ES-I3 (cell line): Measurements from ENCODE around the gene CD99.
"Not testable (repeated sequence)": the region's sequence is repeated elsewhere in the genome, so short reads cannot be mapped to it uniquely, and the experiment has no call there.

Experiments used
- H3K36me3 ChIP-seq: 2 replicates; pipeline ENCODE4 v1.6.1; 2013; ENCODE audit warnings: mild to moderate bottlenecking, low read length, control low read depth, moderate library complexity; ENCODE audit not compliant: insufficient read depth
- H3K4me1 ChIP-seq: 2 replicates; pipeline ENCODE4 v1.6.1; 2013; ENCODE audit warnings: mild to moderate bottlenecking, control low read depth, low read length; ENCODE audit not compliant: insufficient read depth
- H3K9ac ChIP-seq: 2 replicates; pipeline ENCODE4 v1.6.1; 2013; ENCODE audit warnings: low read depth, mild to moderate bottlenecking, low read length, moderate library complexity
- H3K9me3 ChIP-seq: 2 replicates; pipeline ENCODE4 v1.6.1; 2013; ENCODE audit warnings: mild to moderate bottlenecking, low read length, moderate library complexity; ENCODE audit not compliant: control insufficient read depth, insufficient read depth

CD99 gene

DNA sequence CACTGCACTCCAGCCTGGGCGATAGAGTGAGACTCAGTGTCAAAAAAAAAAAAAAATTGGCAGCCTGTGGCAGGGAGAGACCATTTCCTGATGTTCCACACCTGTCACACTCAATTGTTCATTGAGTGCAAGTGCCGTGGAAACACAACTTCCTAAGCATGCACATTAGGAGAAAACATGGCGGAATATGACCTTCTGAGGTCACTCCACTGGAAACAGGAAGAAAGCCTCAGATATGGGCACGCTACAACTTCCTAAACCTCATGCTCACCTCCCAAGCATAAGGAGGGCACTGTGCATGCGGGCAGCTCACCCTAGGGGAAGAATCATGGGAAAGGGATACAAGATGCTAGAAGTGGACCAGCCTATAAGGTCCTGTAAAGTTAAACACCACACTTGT, 28.5 kb upstream of the CD99 start:
- no peaks in the 10 kb centered on the region for H3K9me3 ChIP-seq
- no peak overlapping the region for H3K9ac ChIP-seq
- no peaks in the 10 kb centered on the region for H3K36me3 ChIP-seq
- H3K4me1 ChIP-seq, result no peaks in the 10 kb centered on the region

DNA sequence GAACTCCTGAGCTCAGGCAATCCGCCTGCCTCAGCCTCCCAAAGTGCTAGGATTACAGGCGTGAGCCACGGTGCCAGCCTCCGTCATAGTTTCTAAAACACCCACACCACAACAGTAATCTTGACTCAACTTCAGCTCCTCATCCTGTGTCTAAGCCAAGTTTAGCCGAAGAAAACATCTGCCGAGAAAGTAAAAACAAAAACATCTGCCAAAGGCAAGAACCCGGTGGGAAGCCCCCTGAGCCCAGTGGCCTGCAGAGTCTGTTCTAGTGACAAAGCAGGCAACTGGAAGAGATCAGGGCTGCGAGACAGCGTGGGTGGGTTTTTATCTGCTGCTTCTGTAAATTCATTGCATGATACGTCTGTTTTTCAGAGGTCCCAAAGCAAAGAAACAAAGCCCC, 26.6 kb upstream of the CD99 start:
- no peak overlapping the region for H3K9ac ChIP-seq
- no peaks in the 10 kb centered on the region for H3K36me3 ChIP-seq
- H3K4me1 ChIP-seq, result no peaks in the 10 kb centered on the region
- H3K9me3 ChIP-seq, result no peaks in the 10 kb centered on the region

DNA sequence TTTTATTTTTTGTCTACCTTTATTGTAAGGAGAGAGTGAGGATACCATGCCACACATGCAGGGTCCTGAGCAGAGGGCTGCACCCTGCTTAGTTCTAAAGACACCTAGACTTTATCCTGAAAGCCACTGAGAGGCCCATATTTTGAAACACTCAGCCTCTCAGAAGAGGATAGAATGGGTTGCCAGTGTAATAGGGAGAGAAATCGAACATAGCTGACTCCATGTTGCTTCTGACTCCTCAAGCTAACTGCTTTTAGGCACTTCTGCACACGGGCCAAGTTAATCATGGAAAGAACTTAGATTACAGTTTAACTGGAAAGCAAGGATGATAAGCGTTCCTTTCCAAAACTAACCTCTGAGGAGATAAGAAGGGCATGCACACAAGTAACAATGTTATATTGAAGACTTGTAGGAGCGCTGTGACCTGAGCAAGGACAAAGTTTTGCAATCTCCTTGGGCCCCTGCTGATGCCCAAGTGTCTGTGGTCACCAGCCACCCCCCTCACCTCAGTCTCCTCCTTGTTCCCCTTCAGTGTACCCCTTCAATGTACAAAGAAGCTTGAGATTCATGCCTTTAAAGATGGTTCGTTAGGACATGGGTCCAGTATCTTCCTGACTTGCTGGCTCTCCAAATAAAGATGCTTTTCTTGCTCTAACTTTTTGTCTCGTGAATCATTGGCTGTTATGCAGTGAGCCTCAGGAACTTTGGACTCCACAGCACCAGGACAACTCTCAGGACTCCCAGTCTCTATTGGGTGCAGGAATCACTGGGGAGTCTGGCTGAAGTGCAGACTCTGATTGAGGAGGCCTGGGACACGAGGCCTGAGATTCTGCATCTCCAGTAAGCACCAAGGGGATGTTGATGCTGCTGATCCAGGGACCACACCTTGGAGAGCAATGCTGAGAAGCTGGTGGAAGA, 25.4 kb upstream of the CD99 start:
- Histone ChIP-seq H3K9ac (no peak overlapping the region), H3K4me1 (no peaks in the 10 kb centered on the region), H3K9me3 (no peaks in the 10 kb centered on the region), H3K36me3 (no peaks in the 10 kb centered on the region)

DNA sequence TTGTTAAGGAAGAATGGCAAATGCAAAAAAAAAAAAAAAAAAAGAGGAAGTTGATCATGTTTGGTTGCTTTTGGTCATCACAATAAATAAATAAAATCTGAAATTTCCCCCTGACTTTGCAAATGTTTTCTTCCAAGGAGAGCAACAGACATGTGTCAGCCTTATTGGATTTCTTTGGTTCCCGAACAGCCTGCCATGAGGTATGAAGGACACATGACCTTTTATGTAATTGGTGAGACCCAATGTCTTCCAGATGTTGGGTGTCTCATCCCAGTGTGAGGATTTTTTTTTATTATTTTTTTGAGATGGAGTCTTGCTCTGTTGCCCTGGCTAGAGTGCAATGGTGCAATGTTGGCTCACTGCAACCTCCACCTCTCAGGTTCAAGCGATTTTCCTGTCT, 24.6 kb upstream of the CD99 start:
- H3K4me1 ChIP-seq, result no peaks in the 10 kb centered on the region
- no peaks in the 10 kb centered on the region for H3K36me3 ChIP-seq
- no peaks in the 10 kb centered on the region for H3K9me3 ChIP-seq
- H3K9ac ChIP-seq, result no peak overlapping the region

DNA sequence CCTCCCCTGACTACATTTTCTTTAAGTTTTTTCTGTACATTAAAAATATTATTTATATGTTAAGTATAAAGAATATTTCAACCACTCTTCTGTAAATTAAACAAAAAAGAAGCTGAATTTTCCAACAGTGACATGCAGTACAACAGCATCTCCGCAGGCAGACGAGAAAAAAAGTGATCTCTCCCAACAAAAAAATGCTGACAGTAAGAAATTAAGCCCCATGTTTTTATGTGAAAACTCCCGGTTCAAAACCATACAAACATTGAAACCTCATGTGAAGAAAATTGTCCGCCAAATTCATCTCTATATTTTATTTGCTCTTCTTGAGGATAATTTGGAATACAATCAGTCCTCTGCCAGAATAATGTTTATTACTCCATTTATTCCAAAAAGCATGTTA, 20.1 kb upstream of the CD99 start:
- H3K4me1 ChIP-seq, result no peaks in the 10 kb centered on the region
- no peaks in the 10 kb centered on the region for H3K36me3 ChIP-seq
- no peak overlapping the region for H3K9ac ChIP-seq
- H3K9me3 ChIP-seq, result no peaks in the 10 kb centered on the region

DNA sequence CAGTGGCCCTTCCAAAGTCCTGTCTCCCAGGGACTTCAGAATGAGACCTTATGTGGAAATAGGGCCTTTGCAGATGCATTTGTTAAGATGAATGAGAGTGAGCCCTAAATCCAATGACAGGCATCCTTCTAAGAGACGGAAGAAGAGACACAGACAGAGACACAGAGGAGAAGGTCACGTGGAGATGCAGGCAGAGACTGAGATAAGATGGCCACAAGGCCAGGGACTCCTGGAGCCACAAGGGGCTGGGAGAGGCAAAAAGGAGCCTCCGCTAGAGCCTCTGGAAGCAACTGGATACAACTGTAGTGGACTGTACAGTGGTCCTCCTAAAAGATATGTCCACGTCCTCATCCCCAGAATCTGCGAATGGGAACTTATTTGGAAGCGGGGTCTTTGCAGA, 19.0 kb upstream of the CD99 start:
- no peak overlapping the region for H3K9ac ChIP-seq
- H3K4me1 ChIP-seq, result no peaks in the 10 kb centered on the region

DNA sequence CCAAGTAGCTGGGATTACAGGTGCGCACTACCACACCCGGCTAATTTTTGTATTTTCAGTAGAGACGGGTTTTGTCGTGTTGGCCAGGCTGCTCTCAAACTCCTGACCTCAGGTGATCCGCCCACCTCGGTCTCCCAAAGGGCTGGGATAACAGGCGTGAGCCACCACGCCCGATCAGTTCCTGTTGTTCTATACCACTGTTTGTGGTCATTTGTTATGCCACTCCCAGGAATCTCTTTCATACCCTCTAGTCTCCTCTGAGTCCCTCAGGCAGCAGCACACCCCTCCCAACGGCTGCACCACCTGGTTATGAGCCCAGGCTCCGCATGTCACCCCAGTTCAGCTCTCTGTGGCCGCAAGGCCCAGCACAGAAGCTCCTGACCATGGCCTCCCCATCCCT, 17.5 kb upstream of the CD99 start:
- Histone ChIP-seq H3K9ac (no peak overlapping the region), H3K4me1 (peaks cover 4% of the 10 kb centered on the region; the same call in 1 of the 2 replicates), H3K36me3 (no peaks in the 10 kb centered on the region), H3K9me3 (no peaks in the 10 kb centered on the region)

More for the DNA sequence above, 19.0 kb upstream of the CD99 start:
- Histone ChIP-seq H3K9me3 (no peaks in the 10 kb centered on the region), H3K36me3 (no peaks in the 10 kb centered on the region)

DNA sequence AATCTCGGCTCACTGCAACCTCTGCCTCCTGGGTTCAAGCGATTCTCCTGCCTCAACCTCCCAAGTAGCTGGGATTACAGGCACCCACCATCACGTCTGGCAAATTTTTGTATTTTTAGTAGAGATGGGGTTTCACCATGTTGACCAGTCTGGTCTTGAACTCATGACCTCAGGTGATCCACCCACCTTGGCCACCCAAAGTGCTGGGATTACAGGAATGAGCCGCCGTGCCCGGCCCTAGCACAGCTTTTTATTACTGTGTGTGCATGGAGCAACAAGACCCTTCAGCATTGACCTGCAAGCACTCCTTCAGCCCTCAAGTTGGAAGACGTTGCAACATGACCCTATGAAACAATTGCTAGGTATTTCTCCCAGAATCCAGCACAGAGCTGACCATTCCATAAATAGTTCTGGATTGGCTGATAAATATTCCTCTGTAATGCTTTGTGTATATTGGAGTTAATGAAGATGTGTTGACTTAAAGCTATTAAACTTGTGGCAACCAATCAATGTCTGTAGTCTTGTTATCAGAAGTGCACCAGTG, 15.4 kb upstream of the CD99 start:
- H3K36me3 ChIP-seq, H3K9ac ChIP-seq, H3K4me1 ChIP-seq, H3K9me3 ChIP-seq: not testable (repeated sequence)

DNA sequence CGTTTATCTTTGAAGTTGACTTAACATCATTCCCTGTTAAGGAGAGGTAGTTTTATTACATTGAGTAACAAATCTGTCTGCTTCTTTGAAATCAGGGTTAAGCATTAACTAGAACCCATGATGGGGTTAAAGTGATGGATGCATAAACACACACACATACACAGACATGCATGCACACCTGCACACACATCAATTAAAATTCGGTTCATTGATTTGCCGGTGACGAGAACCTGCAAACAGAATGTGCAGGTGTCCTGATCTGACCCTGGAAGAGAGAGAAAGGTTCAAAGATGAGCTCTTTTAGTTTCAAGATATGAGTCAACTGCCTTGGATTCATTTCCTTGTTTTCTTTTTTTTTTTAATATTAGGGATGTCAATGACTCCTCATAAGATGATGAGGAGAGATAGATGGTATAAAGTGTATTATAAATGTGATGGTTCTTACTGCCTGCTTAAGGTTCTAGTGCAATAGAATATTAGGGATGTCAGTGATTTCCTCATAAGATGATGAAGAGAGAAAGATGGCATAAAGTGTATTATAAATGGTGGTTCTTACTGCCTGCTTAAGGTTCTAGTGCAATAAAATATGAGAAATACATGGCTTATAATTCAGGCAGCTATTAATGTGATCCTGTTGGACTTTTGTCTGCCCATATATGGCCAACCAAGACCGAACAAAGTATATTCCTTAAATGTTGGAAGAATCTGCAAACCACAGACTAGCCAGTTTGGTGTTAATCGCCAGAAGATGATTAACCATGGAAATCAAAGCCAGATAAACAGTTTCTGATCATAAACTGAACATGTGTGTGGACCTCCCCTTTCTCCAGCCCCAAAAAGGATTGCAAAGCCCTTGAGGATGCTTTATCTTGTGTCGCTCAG, 14.1 kb upstream of the CD99 start:
- Histone ChIP-seq H3K36me3 (no peaks in the 10 kb centered on the region), H3K9ac (no peak overlapping the region; the same call in 1 of the 2 replicates), H3K4me1 (peaks cover 4% of the 10 kb centered on the region; the same call in 1 of the 2 replicates), H3K9me3 (no peaks in the 10 kb centered on the region)

DNA sequence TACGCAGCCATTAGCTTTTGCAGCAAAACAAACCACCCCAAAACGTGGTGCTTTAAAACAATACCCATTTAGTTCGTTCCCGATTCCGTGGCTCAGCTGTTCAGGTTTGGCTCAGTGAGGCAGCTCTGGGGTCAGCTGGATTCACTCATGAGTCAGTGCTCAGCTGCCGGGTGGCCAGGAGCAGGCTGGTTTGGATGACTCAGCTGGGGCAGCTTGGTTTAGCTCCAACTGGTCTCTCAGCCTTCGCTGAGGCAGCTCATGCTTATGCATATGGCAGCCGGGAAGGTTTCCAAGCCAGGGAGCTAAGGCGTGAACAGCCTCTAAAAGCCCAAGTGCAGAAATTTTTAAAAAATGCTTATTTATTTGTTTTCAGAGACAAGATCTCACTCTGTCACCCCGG, 13.3 kb upstream of the CD99 start:
- Histone ChIP-seq H3K9ac (no peak overlapping the region; the same call in 1 of the 2 replicates), H3K9me3 (no peaks in the 10 kb centered on the region), H3K36me3 (no peaks in the 10 kb centered on the region), H3K4me1 (peaks cover 4% of the 10 kb centered on the region; the same call in 1 of the 2 replicates)

DNA sequence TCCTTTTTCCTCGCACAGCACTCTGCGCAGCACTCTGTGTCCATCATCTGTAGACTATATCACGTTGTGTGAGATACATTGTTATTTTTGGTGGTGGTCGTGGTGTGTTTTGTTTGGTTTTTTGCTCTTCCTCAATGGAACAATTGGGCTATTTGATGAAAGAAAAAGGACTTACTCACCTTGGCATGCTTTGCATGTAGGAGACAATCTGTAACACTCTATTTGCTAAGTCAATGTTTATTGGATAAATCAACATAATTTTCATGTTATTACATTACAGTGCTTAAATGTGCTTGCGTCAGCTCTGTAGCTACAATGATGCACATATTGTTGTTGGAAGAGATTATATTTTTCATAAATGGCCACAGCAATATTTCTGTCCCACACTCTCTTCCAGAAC, 12.5 kb upstream of the CD99 start:
- H3K4me1 ChIP-seq, result peaks cover 4% of the 10 kb centered on the region; the same call in 1 of the 2 replicates
- H3K9ac ChIP-seq, result no peak overlapping the region
- H3K9me3 ChIP-seq, result no peaks in the 10 kb centered on the region
- no peaks in the 10 kb centered on the region for H3K36me3 ChIP-seq

DNA sequence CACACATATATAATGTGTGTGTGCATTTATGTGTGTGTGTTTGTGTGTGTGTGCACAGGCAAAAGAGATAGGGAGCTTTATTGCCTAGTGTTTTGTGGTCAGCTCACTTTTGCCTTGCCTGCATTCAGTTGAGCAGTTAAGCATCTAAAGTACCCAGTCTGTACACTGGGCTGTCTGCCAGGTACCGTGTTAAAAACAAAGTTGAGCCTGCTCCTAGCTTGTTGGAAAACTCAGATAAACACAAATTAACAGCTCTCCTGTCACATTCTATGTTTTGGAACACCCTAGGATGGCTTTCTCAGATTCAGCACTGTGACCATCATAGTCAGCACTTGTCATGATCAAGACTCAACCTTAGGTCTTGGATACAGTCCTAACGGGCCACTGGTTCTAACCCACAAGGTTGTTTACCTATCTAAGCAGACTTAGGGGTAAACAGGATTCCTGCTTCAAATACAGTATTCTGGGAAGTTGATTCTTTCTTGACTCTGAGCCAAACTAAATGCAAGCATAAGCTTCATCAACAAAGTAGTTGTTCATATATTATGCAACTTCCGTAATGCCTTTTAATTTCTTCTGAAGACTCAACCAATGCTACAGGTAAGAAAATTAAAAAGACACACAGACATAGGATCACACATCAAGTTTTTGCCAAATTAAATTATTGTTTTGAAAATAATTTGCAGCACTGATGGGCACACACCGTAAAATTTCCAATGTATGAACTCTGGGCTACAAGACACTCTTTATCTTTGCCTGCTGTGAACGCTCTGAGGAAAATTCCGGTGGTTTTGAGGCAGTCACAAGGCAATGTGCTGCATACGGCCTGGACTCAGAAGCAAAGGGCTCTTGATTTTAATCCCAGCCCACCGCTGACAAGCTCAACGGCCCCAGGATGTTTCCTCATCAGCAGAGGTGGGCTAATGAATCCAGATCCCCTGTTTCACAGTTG, 11.3 kb upstream of the CD99 start:
- Histone ChIP-seq H3K9ac (no peak overlapping the region), H3K36me3 (no peaks in the 10 kb centered on the region), H3K9me3 (no peaks in the 10 kb centered on the region), H3K4me1 (peaks cover 4% of the 10 kb centered on the region; the same call in 1 of the 2 replicates)

DNA sequence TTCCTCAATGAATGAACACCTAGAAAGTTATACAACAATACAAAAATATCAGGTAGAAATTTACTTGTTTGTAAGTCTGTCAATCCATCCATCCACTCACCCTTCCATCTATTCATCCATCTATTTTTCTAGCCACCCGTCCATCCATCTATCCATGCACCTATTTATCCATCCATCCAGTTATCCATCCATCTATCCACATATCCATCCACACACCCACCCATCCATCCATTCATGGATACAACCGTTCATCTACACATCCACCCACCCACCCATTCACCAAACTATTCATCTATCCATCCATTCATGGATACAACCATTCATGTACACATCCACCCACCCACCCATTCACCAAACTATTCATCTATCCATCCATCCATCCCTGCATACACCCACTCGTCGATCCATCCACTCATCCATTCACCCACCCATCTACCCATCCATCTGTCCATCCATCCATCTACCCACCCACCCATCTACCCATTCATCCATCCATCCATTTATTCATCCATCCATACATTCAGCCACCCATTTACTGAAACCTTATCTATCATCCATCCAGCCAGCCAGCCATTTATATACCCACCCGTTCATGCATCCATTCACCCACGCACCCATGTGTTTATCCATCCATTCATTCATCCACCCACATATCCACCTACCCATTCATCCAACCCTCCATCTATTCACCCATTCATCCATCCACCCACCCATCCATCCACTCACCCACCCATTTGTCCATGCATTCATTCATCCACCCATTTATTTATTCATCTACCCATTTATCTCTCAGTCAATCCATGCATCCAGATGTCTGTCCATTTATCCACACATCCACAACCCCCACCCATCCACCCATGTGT, 10.4 kb upstream of the CD99 start:
- Histone ChIP-seq H3K9ac (no peak overlapping the region), H3K4me1 (peaks cover 4% of the 10 kb centered on the region; the same call in 1 of the 2 replicates), H3K36me3 (no peaks in the 10 kb centered on the region), H3K9me3 (no peaks in the 10 kb centered on the region)
